Activated B cell treated with CpG ODN at 0.5 μM for 24 hours (primary cell): ENCODE results near the gene CBFA2T3. TPM values are rescaled to one million over a fixed set of nuclear protein-coding genes. Genes with fewer than 3 reads are reported as not detected.

Experiments used
- ATAC-seq: fragments of 200-7000 bp; cut with Tn5 transposase; one replicate; pipeline ENCODE4 v1.10.0; 2021; ENCODE audit warnings: low read depth, mild to moderate bottlenecking, moderate library complexity
- CTCF ChIA-PET: fragments of 350-600 bp; sonication (Branson Sonifier 250); formaldehyde crosslinking; loops from one replicate; lab custom pipeline; 2021; ENCODE audit warnings: antibody characterized with exemption; lab: Charles Lee
- POLR2A ChIA-PET: fragments of 350-600 bp; sonication (Branson Sonifier 250); formaldehyde crosslinking; loops from one replicate; lab custom pipeline; 2021; ENCODE audit warnings: antibody characterized with exemption; lab: Charles Lee
- DNase-seq: peaks from one replicate; pipeline ENCODE4 v3.0.0; 2022
- H3K27ac Mint-ChIP-seq: one replicate; pipeline ENCODE4 v1.8.0; 2020; ENCODE audit warnings: mixed read lengths
- H3K27me3 Mint-ChIP-seq: one replicate; pipeline ENCODE4 v1.8.0; 2021; ENCODE audit warnings: mixed read lengths
- H3K36me3 Mint-ChIP-seq: one replicate; pipeline ENCODE4 v1.8.0; 2021; ENCODE audit warnings: low read depth, mixed read lengths
- H3K4me1 Mint-ChIP-seq: one replicate; pipeline ENCODE4 v1.8.0; 2021; ENCODE audit warnings: mixed read lengths
- H3K4me3 Mint-ChIP-seq: one replicate; pipeline ENCODE4 v1.8.0; 2020; ENCODE audit warnings: mild to moderate bottlenecking, mixed read lengths
- H3K9me3 Mint-ChIP-seq: one replicate; pipeline ENCODE4 v1.8.0; 2020; ENCODE audit warnings: mixed read lengths
- intact Hi-C: fragments of 100-400 bp; cut with micrococcal nuclease; formaldehyde crosslinking; loops from one replicate; pipeline ENCODE4 v1.15.1; 2024
- total RNA-seq: library from RNA; stranded (reverse); gene quantifications from 2 replicates; pipeline ENCODE4 v1.2.3, GENCODE V29; 2022
- TF ChIP-seq, protein P1 (sequence below): fragments of 200-600 bp; IDR thresholded peaks from one replicate; pipeline ENCODE4 v1.8.0; 2022; ENCODE audit warnings: antibody characterized with exemption, mild to moderate bottlenecking

Gene CBFA2T3
- total RNA-seq, 1 donor from 2014 or later = 63.3 TPM

DNA sequence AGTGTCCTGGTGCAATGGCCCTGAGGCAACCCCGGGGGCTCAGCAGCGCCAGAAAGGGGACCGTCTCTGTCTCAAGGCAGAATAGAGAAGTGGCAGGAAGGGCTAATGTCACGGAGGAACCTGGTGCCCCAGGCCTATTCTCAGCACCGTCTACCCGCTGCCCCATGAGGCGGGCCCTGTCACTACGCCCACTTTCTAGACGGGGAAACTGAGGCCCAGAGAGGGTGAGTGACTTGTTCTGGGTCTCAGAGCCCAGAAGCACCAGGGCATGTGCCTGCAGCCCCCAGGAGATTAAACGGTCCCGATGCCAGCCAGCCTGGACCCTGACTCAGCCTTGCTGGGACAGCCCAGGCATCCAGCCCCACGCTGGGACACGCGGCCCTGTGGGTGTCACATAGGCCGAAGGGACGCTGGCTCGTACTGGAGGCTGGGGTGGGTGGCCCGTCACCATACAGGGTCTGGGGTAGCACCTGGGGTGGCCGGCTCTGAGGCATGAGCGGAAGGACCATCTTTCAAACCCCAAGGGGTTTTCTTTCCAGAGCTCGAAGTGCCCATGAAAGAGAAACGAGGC, 70.4 kb downstream of the CBFA2T3 start:
- H3K4me1 Mint-ChIP-seq = peaks cover 30% of the 10 kb centered on the region
- no peak overlapping the region for H3K4me3 Mint-ChIP-seq
- peaks cover 28% of the 10 kb centered on the region for H3K36me3 Mint-ChIP-seq
- ChIA-PET POLR2A (no interaction called here), CTCF (no interaction called here)
- ATAC-seq = no peak
- H3K9me3 Mint-ChIP-seq = no peaks in the 10 kb centered on the region
- no peaks in the 10 kb centered on the region for H3K27me3 Mint-ChIP-seq
- H3K27ac Mint-ChIP-seq = no peak overlapping the region
- DNase-seq = no peak
- intact Hi-C loops = no loop called here
- TF ChIP-seq, protein P1, sequence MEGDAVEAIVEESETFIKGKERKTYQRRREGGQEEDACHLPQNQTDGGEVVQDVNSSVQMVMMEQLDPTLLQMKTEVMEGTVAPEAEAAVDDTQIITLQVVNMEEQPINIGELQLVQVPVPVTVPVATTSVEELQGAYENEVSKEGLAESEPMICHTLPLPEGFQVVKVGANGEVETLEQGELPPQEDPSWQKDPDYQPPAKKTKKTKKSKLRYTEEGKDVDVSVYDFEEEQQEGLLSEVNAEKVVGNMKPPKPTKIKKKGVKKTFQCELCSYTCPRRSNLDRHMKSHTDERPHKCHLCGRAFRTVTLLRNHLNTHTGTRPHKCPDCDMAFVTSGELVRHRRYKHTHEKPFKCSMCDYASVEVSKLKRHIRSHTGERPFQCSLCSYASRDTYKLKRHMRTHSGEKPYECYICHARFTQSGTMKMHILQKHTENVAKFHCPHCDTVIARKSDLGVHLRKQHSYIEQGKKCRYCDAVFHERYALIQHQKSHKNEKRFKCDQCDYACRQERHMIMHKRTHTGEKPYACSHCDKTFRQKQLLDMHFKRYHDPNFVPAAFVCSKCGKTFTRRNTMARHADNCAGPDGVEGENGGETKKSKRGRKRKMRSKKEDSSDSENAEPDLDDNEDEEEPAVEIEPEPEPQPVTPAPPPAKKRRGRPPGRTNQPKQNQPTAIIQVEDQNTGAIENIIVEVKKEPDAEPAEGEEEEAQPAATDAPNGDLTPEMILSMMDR = no peak

DNA sequence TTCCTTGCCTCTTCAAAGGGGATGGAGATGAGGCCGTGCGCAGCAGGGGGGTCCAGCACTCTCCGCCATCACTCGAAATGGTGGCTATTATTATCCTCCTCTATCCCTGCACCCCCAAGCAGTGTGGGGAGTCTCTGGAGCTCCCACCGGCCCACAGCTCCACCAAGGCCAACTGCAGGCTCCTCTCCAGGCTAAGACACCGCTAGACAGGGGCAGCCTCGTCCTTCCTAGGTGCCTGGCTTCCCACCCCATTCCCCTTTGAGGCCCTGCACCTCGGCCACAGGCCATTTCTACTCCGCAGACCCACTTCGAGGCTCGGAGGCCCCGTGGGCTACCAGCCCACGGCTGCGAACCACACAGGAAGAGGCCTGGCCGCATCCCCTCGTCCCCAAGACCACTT, 71.0 kb downstream of the CBFA2T3 start:
- Mint-ChIP-seq H3K27ac (no peak overlapping the region), H3K27me3 (no peaks in the 10 kb centered on the region), H3K36me3 (peaks cover 24% of the 10 kb centered on the region), H3K9me3 (no peaks in the 10 kb centered on the region), H3K4me3 (no peak overlapping the region), H3K4me1 (peaks cover 24% of the 10 kb centered on the region)
- no peak for DNase-seq
- POLR2A ChIA-PET = no interaction called here
- CTCF ChIA-PET = no interaction called here
- intact Hi-C loops = no loop called here
- TF ChIP-seq, protein P1 = no peak
- no peak for ATAC-seq

- no peaks in the 10 kb centered on the region for H3K27me3 Mint-ChIP-seq
- no peak for DNase-seq
- H3K27ac Mint-ChIP-seq = no peak overlapping the region
- peaks cover 22% of the 10 kb centered on the region for H3K4me1 Mint-ChIP-seq
- intact Hi-C loops = no loop called here
- no peaks in the 10 kb centered on the region for H3K9me3 Mint-ChIP-seq
- ChIA-PET CTCF (no interaction called here), POLR2A (no interaction called here)
- H3K4me3 Mint-ChIP-seq = no peak overlapping the region
- TF ChIP-seq, protein P1 = no peak
- peak; percentile 70 for ATAC-seq
- H3K36me3 Mint-ChIP-seq = peaks cover 24% of the 10 kb centered on the region
Observed at GRCh38 chr16:88905563-88905962, 71.4 kb downstream of the CBFA2T3 start.

DNA sequence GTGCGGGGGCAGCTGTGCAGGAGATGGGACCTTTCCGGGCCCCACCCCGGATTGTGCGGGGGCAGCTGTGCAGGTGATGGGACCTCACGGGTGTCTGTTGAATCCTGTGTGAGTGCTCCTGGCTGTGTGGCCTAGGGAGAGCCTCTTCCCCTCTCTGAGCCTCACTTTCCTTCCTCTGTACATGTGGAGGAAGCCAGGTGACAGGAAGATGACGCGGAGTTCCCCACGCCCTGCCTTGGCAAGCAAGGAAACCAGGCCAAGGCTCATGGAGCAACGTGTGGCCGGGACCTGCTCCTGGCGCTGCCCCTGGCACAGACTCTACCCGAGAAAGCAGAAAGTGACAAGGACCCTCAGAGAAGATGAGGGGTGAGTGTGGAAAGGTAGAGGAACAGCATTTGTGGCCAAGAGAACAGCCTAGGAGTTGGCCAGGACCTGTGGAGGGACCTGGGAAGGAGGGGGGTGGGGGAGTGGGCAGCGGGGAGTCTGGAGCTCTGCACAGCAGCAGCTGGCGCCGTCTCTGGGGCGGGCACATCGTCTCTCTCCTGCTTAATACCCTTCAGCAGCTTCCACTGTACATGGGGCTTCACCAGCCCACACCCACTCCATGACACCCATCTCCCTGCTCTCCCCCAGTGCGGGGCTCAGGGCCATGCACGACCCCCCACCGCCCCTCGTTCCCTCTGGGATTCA, 72.2 kb downstream of the CBFA2T3 start:
- Mint-ChIP-seq H3K4me1 (peaks cover 17% of the 10 kb centered on the region), H3K9me3 (no peaks in the 10 kb centered on the region), H3K27me3 (no peaks in the 10 kb centered on the region), H3K27ac (no peak overlapping the region), H3K36me3 (peaks cover 23% of the 10 kb centered on the region), H3K4me3 (no peak overlapping the region)
- ChIA-PET POLR2A (no interaction called here), CTCF (no interaction called here)
- intact Hi-C loops = no loop called here
- no peak for ATAC-seq
- DNase-seq = no peak
- TF ChIP-seq, protein P1 = no peak

DNA sequence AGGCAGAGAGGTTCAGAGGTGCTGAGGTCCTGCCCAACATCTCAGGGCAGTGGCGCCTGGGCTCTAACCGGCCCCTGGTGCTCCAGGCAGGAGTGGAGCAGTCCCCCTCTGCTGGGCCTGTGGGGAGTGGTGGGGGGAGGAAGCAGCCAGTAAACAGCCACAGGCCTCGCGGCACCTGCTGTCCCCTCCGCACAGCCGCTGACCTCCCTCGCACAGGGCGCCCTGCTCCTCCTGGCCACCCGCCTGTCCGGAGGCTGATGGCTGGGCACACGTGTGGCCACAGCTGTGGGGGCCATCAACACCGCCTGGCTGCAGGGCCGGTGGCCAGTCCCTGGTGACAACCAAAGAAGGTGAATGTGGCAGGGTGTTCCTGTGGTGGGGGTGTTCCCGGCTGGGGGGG, 73.7 kb downstream of the CBFA2T3 start:
- intact Hi-C loops = no loop called here
- ChIA-PET POLR2A (no interaction called here), CTCF (no interaction called here)
- H3K4me3 Mint-ChIP-seq = no peak overlapping the region
- no peaks in the 10 kb centered on the region for H3K9me3 Mint-ChIP-seq
- DNase-seq (no peak), ATAC-seq (no peak)
- H3K27ac Mint-ChIP-seq = no peak overlapping the region
- TF ChIP-seq, protein P1 = no peak
- H3K4me1 Mint-ChIP-seq = peaks cover 16% of the 10 kb centered on the region
- no peaks in the 10 kb centered on the region for H3K27me3 Mint-ChIP-seq
- H3K36me3 Mint-ChIP-seq = peaks cover 33% of the 10 kb centered on the region
